Esophagus muscularis mucosa (tissue), 3 donors: ENCODE measurements around the gene BRCA1.

Experiments
- POLR2AphosphoS5 ChIP-seq, 2 donors: sonication (generic); formaldehyde crosslinking; IDR thresholded peaks; one replicate each; pipeline ENCODE4 v1.6.1; 2017; ENCODE audit warnings: antibody characterized with exemption in 2 of 2
- TF ChIP-seq, protein P1 (sequence below), 3 experiments: fragments of 200-600 bp in 2 of 3; fragments of 450-650 bp in 1 of 3; sonication (generic) in 2 of 3; IDR thresholded peaks; one replicate each; pipeline ENCODE4 v1.5.1; 2017 to 2019; ENCODE audit warnings: antibody characterized with exemption in 3 of 3, mild to moderate bottlenecking in 2 of 3, moderate library complexity in 1 of 3

DNA sequence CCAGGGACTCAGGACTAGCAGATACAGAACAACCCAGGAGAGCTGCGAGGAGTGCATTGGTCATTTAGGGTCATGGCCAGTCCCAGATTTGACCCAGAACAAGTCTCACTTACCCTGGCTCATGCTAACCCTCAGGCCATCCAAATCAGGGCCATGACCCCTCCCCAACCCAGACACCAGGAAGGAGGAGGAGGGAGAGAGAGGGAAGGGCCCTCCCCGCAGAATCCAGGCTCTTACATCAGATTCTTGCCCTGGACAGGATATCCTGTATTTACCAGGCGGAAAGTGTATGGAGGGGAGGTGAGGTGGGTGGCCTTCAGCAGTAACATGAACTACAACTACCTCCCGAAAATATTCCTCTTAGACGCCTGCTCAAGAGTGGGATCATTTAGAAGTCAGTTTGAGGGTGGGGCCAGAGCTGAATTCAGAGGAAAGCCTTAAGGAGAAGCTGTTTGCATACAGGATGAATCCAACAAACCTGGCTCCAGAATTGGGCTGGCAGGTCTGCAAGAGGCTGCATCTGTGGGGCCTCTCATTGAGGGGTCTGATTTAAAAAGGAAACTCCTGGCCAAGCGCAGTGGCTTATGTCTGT lies 105.0 kb downstream of the BRCA1 start:
- TF ChIP-seq, protein P1, sequence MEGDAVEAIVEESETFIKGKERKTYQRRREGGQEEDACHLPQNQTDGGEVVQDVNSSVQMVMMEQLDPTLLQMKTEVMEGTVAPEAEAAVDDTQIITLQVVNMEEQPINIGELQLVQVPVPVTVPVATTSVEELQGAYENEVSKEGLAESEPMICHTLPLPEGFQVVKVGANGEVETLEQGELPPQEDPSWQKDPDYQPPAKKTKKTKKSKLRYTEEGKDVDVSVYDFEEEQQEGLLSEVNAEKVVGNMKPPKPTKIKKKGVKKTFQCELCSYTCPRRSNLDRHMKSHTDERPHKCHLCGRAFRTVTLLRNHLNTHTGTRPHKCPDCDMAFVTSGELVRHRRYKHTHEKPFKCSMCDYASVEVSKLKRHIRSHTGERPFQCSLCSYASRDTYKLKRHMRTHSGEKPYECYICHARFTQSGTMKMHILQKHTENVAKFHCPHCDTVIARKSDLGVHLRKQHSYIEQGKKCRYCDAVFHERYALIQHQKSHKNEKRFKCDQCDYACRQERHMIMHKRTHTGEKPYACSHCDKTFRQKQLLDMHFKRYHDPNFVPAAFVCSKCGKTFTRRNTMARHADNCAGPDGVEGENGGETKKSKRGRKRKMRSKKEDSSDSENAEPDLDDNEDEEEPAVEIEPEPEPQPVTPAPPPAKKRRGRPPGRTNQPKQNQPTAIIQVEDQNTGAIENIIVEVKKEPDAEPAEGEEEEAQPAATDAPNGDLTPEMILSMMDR (IDR thresholded peaks at IDR 0.05), result no peak
- TF ChIP-seq POLR2AphosphoS5 (IDR thresholded peaks at IDR 0.05), result no peak
